Prostate gland (tissue), 2 donors: ENCODE data around the gene PDE4D. TPM values are rescaled to one million over a fixed set of nuclear protein-coding genes. Genes with fewer than 3 reads are reported as not detected.

ENCODE experiments used
- DNase-seq: peaks from one replicate; pipeline ENCODE4 v3.0.0-alpha.2; 2019; ENCODE audit warnings: low spot score
- H3K27ac ChIP-seq, 2 donors: fragments of 200-600 bp; sonication (generic); 2 replicates each; pipeline ENCODE4 v1.5.1; 2017 to 2019
- H3K27me3 ChIP-seq: fragments of 200-600 bp; sonication (generic); replicated peaks from 2 replicates; pipeline ENCODE4 v1.5.1; 2019; ENCODE audit not compliant: insufficient read depth
- H3K36me3 ChIP-seq, 2 donors: fragments of 200-600 bp; sonication (generic); 1 replicate in 1 of 2; 2 replicates in 1 of 2; pipeline versions ENCODE4 v1.5.1 to v1.8.1; 2017 to 2019
- H3K4me1 ChIP-seq: fragments of 200-600 bp; sonication (generic); replicated peaks from 2 replicates; pipeline ENCODE4 v1.5.1; 2019
- H3K4me3 ChIP-seq, 2 donors: fragments of 200-600 bp; sonication (generic); 2 replicates each; pipeline ENCODE4 v1.5.1; 2017 to 2019
- H3K9me3 ChIP-seq: fragments of 200-600 bp; sonication (generic); 2 replicates; pipeline ENCODE4 v1.5.1; 2017
- CTCF ChIP-seq, 4 experiments: fragments of 200-600 bp in 2 of 4; fragments of 450-650 bp in 2 of 4; sonication (generic) in 2 of 4; IDR thresholded peaks; 1 replicate in 3 of 4; 2 replicates in 1 of 4; pipeline ENCODE4 v1.5.1; 2016 to 2019; ENCODE audit warnings: antibody characterized with exemption in 4 of 4, mild to moderate bottlenecking in 2 of 4, moderate library complexity in 2 of 4
- POLR2A ChIP-seq: fragments of 450-650 bp; IDR thresholded peaks from one replicate; pipeline ENCODE4 v1.6.1; 2016; ENCODE audit warnings: antibody characterized with exemption, mild to moderate bottlenecking
- POLR2AphosphoS5 ChIP-seq: sonication (generic); formaldehyde crosslinking; IDR thresholded peaks from one replicate; pipeline ENCODE4 v1.6.1; 2017; ENCODE audit warnings: antibody characterized with exemption
- WGBS: methylation state at CpG from one replicate; pipeline ENCODE4 v1.1.5; 2018; 5-methylcytosine and 5-hydroxymethylcytosine counted together
- intact Hi-C: fragments of 100-400 bp; cut with DNase I; formaldehyde crosslinking; loops from one replicate; pipeline ENCODE4 v1.14.2; 2022
- total RNA-seq, 2 donors: library from RNA; depleted of rRNA; stranded (reverse); fragments of >200 nt; gene quantifications; one replicate each; pipeline ENCODE4 v1.1.0, GENCODE V29; 2016

PDE4D gene
- total RNA-seq, 2 donors from 2014 or later: 64.2 to 75.6 TPM

- intact Hi-C loops: no loop called here
- WGBS: 94% methylated on average over 1 of the region's 1 CpG
- TF ChIP-seq POLR2A (no peak), POLR2AphosphoS5 (no peak), CTCF (IDR thresholded peaks at IDR 0.05) (no peak)
These were observed 328.6 kb downstream of the PDE4D start for GRCh38 chr5:59564895-59565294.

GRCh38 chr5:59562756-59563389 lies 330.7 kb downstream of the PDE4D start:
- no peak for DNase-seq
- H3K27ac ChIP-seq: no peak overlapping the region
- no peak overlapping the region for H3K4me3 ChIP-seq
- no peaks in the 10 kb centered on the region for H3K4me1 ChIP-seq
- TF ChIP-seq POLR2AphosphoS5 (no peak), CTCF (IDR thresholded peaks at IDR 0.05) (no peak), POLR2A (no peak)
- H3K36me3 ChIP-seq: no peaks in the 10 kb centered on the region
- no peaks in the 10 kb centered on the region for H3K9me3 ChIP-seq
- intact Hi-C loops: no loop called here
- 23% methylated on average over 3 of the region's 3 CpGs for WGBS
- no peaks in the 10 kb centered on the region for H3K27me3 ChIP-seq

More at GRCh38 chr5:59564895-59565294, 328.6 kb downstream of the PDE4D start:
- Histone ChIP-seq H3K27ac (no peak overlapping the region), H3K36me3 (no peaks in the 10 kb centered on the region), H3K9me3 (no peaks in the 10 kb centered on the region), H3K4me3 (no peak overlapping the region), H3K27me3 (no peaks in the 10 kb centered on the region), H3K4me1 (no peaks in the 10 kb centered on the region)
- no peak for DNase-seq

- no peak overlapping the region for H3K4me3 ChIP-seq
- H3K36me3 ChIP-seq: no peaks in the 10 kb centered on the region
- H3K27me3 ChIP-seq: no peaks in the 10 kb centered on the region
- WGBS: 25% methylated on average over 2 of the region's 2 CpGs
- no peak overlapping the region for H3K27ac ChIP-seq
- no peak for DNase-seq
- no peaks in the 10 kb centered on the region for H3K4me1 ChIP-seq
- H3K9me3 ChIP-seq: no peaks in the 10 kb centered on the region
- intact Hi-C loops: no loop called here
- TF ChIP-seq POLR2AphosphoS5 (no peak), POLR2A (no peak), CTCF (IDR thresholded peaks at IDR 0.05) (no peak)
These were observed 333.0 kb downstream of the PDE4D start for GRCh38 chr5:59560553-59560952.

- no peak for TF ChIP-seq CTCF (IDR thresholded peaks at IDR 0.05)
- no peak for TF ChIP-seq POLR2A
- TF ChIP-seq POLR2AphosphoS5: no peak
- no peaks in the 10 kb centered on the region for H3K9me3 ChIP-seq
- WGBS: 77% methylated on average over 4 of the region's 4 CpGs
- no peak overlapping the region for H3K4me3 ChIP-seq
- H3K4me1 ChIP-seq: no peaks in the 10 kb centered on the region
- intact Hi-C loops: no loop called here
- H3K36me3 ChIP-seq: no peaks in the 10 kb centered on the region
- DNase-seq: no peak
- H3K27me3 ChIP-seq: no peaks in the 10 kb centered on the region
- no peak overlapping the region for H3K27ac ChIP-seq
These were observed 333.7 kb downstream of the PDE4D start for GRCh38 chr5:59559847-59560246.

GRCh38 chr5:59559323-59559722 lies 334.2 kb downstream of the PDE4D start:
- Histone ChIP-seq H3K9me3 (no peaks in the 10 kb centered on the region), H3K27me3 (no peaks in the 10 kb centered on the region), H3K36me3 (no peaks in the 10 kb centered on the region), H3K27ac (no peak overlapping the region), H3K4me3 (no peak overlapping the region), H3K4me1 (no peaks in the 10 kb centered on the region)
- TF ChIP-seq POLR2AphosphoS5 (no peak), POLR2A (no peak), CTCF (IDR thresholded peaks at IDR 0.05) (no peak)
- 32% methylated on average over 3 of the region's 3 CpGs for WGBS
- intact Hi-C loops: no loop called here
- no peak for DNase-seq
